Activated T-helper 1 cell treated with anti-CD3 and anti-CD28 coated beads, Interleukin-12 subunit alpha, Interleukin-12 subunit beta, Interleukin-2, Interleukin-4 antibody, amounts not matched to agents 30 ng/mL and 10 ng/mL and 1 ng/mL, durations not matched to agents 14 hours and 24 hours and 36 hours (primary cell): ENCODE results near the gene SPACA4. TPM values are rescaled to one million over a fixed set of nuclear protein-coding genes. Genes with fewer than 3 reads are reported as not detected.
"Not testable (repeated sequence)": the region's sequence is repeated elsewhere in the genome, so short reads cannot be mapped to it uniquely, and the experiment has no call there.

Experiments
- DNase-seq: peaks from one replicate; pipeline ENCODE4 v3.0.0; 2021; ENCODE audit warnings: low spot score
- H3K27ac Mint-ChIP-seq: one replicate; pipeline ENCODE4 v1.8.0; 2021; ENCODE audit warnings: mild to moderate bottlenecking, mixed read lengths
- H3K27me3 Mint-ChIP-seq: one replicate; pipeline ENCODE4 v1.8.0; 2022; ENCODE audit warnings: mild to moderate bottlenecking, moderate library complexity, mixed read lengths; ENCODE audit not compliant: insufficient read depth
- H3K36me3 Mint-ChIP-seq: one replicate; pipeline ENCODE4 v1.8.0; 2021; ENCODE audit warnings: low read depth, mixed read lengths
- H3K4me1 Mint-ChIP-seq: one replicate; pipeline ENCODE4 v1.8.0; 2021; ENCODE audit warnings: low read depth, mixed read lengths
- H3K4me3 Mint-ChIP-seq: one replicate; pipeline ENCODE4 v1.8.0; 2021; ENCODE audit warnings: mild to moderate bottlenecking, moderate library complexity, mixed read lengths
- H3K9me3 Mint-ChIP-seq: one replicate; pipeline ENCODE4 v1.8.0; 2021; ENCODE audit warnings: mixed read lengths
- intact Hi-C: fragments of 100-400 bp; cut with micrococcal nuclease; formaldehyde crosslinking; loops from one replicate; pipeline ENCODE4 v1.15.1; 2024
- total RNA-seq: library from RNA; stranded (reverse); gene quantifications from 2 replicates; pipeline ENCODE4 v1.2.3, GENCODE V29; 2022

The SPACA4 gene, protein sequence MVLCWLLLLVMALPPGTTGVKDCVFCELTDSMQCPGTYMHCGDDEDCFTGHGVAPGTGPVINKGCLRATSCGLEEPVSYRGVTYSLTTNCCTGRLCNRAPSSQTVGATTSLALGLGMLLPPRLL
- not detected in 2 replicates for total RNA-seq

- DNase-seq, result no peak
- Mint-ChIP-seq H3K4me3 (no peak within 1 kb of the TSS), H3K27ac (no peak within 1 kb of the TSS), H3K27me3 (no peaks in the 10 kb centered on the region), H3K9me3 (no peaks in the 10 kb centered on the region), H3K4me1 (no peaks in the 10 kb centered on the region), H3K36me3 (peaks cover 2% of the 10 kb centered on the region)
- intact Hi-C loops, result no loop called here
Measured at GRCh38 chr19:48606463-48607358, at the start of gene SPACA4. Gene SPACA4, plus strand, starts transcription at chr19:48606742. Its CDS starts 237 bp downstream, at chr19:48606979.

- H3K27me3 Mint-ChIP-seq, result peaks cover 2% of the 10 kb centered on the region
- intact Hi-C loops, result no loop called here
Measured at GRCh38 chr19:48556825-48557224, 49.7 kb upstream of the SPACA4 start.

GRCh38 chr19:48558018-48558684 is 48.4 kb upstream of the SPACA4 start:
- peaks cover 2% of the 10 kb centered on the region for H3K27me3 Mint-ChIP-seq
- H3K4me1 Mint-ChIP-seq, result no peaks in the 10 kb centered on the region
- H3K9me3 Mint-ChIP-seq, result no peaks in the 10 kb centered on the region
- intact Hi-C loops, result no loop called here
- no peak overlapping the region for H3K27ac Mint-ChIP-seq
- H3K36me3 Mint-ChIP-seq, result no peaks in the 10 kb centered on the region
- H3K4me3 Mint-ChIP-seq, result no peak overlapping the region
- no peak for DNase-seq

More at GRCh38 chr19:48556825-48557224, 49.7 kb upstream of the SPACA4 start:
- Mint-ChIP-seq H3K27ac (no peak overlapping the region), H3K36me3 (no peaks in the 10 kb centered on the region), H3K9me3 (no peaks in the 10 kb centered on the region), H3K4me1 (no peaks in the 10 kb centered on the region), H3K4me3 (no peak overlapping the region)
- no peak for DNase-seq

GRCh38 chr19:48560095-48560530 is 46.4 kb upstream of the SPACA4 start:
- Mint-ChIP-seq H3K4me1 (no peaks in the 10 kb centered on the region), H3K9me3 (no peaks in the 10 kb centered on the region), H3K36me3 (no peaks in the 10 kb centered on the region), H3K27ac (no peak overlapping the region), H3K27me3 (peaks cover 2% of the 10 kb centered on the region), H3K4me3 (no peak overlapping the region)
- DNase-seq, result no peak
- intact Hi-C loops, result no loop called here

GRCh38 chr19:48561412-48561811 is 45.1 kb upstream of the SPACA4 start:
- H3K27ac Mint-ChIP-seq, result no peak overlapping the region
- H3K36me3 Mint-ChIP-seq, result no peaks in the 10 kb centered on the region
- no peak for DNase-seq
- peaks cover 2% of the 10 kb centered on the region for H3K27me3 Mint-ChIP-seq
- no peaks in the 10 kb centered on the region for H3K4me1 Mint-ChIP-seq
- no peak overlapping the region for H3K4me3 Mint-ChIP-seq
- H3K9me3 Mint-ChIP-seq, result no peaks in the 10 kb centered on the region
- intact Hi-C loops, result no loop called here

GRCh38 chr19:48565090-48565489 is 41.5 kb upstream of the SPACA4 start:
- Mint-ChIP-seq H3K27me3 (peaks cover 2% of the 10 kb centered on the region), H3K4me3 (no peak overlapping the region), H3K27ac (no peak overlapping the region), H3K9me3 (no peaks in the 10 kb centered on the region), H3K4me1 (no peaks in the 10 kb centered on the region), H3K36me3 (no peaks in the 10 kb centered on the region)
- intact Hi-C loops, result no loop called here
- DNase-seq, result no peak

GRCh38 chr19:48568345-48568886 is 38.1 kb upstream of the SPACA4 start:
- no peak overlapping the region for H3K4me3 Mint-ChIP-seq
- H3K9me3 Mint-ChIP-seq, result no peaks in the 10 kb centered on the region
- peaks cover 3% of the 10 kb centered on the region for H3K27me3 Mint-ChIP-seq
- DNase-seq, result no peak
- no peak overlapping the region for H3K27ac Mint-ChIP-seq
- H3K4me1 Mint-ChIP-seq, result no peaks in the 10 kb centered on the region
- intact Hi-C loops, result no loop called here
- H3K36me3 Mint-ChIP-seq, result no peaks in the 10 kb centered on the region

GRCh38 chr19:48569814-48570213 is 36.7 kb upstream of the SPACA4 start:
- Mint-ChIP-seq H3K4me1 (no peaks in the 10 kb centered on the region), H3K27me3 (peaks cover 3% of the 10 kb centered on the region), H3K27ac (no peak overlapping the region), H3K36me3 (no peaks in the 10 kb centered on the region), H3K4me3 (no peak overlapping the region), H3K9me3 (no peaks in the 10 kb centered on the region)
- intact Hi-C loops, result no loop called here
- DNase-seq, result no peak

- Mint-ChIP-seq H3K27ac (no peak overlapping the region), H3K36me3 (no peaks in the 10 kb centered on the region), H3K4me3 (no peak overlapping the region), H3K27me3 (peaks cover 3% of the 10 kb centered on the region), H3K4me1 (no peaks in the 10 kb centered on the region), H3K9me3 (no peaks in the 10 kb centered on the region)
- intact Hi-C loops, result no loop called here
- DNase-seq, result no peak
Measured at GRCh38 chr19:48571378-48572162, 35.0 kb upstream of the SPACA4 start.

GRCh38 chr19:48573163-48573505 is 33.4 kb upstream of the SPACA4 start:
- Mint-ChIP-seq H3K9me3 (no peaks in the 10 kb centered on the region), H3K27ac (no peak overlapping the region), H3K27me3 (peaks cover 2% of the 10 kb centered on the region), H3K36me3 (no peaks in the 10 kb centered on the region), H3K4me3 (no peak overlapping the region), H3K4me1 (no peaks in the 10 kb centered on the region)
- DNase-seq, result no peak
- intact Hi-C loops, result no loop called here

DNA sequence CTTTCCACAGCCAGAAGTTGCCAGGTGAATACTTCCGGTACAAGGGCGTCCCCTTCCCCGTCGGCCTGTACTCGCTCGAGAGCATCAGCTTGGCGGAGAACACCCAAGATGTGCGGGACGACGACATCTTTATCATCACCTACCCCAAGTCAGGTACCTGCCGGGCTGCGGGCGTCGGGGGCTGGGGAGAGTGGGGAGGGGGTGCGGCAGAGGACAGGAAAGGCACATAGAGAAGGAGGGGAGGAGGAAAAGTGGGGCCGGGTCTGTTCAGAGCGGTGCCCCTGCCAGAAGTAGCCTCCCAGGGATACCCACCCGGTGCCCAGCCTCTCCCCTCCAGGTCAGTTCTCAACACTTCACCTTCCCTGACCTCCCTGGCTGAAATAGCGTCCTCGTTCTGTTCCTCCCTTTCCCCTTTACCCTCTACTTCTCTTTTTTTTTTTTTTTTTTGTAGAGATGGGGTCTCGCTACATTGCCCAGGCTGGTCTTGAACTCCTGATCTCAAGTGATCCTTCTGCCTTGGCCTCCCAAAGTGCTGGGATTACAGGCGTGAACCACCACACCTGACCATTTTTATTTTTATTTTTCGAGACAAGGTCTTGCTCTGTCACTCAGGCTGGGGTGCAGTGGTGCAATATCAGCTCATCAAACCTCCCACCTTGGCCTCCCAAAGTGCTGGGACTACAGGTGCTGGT is 30.5 kb upstream of the SPACA4 start:
- H3K9me3 Mint-ChIP-seq, result no peaks in the 10 kb centered on the region

GRCh38 chr19:48577908-48578307 is 28.6 kb upstream of the SPACA4 start:
- H3K4me3 Mint-ChIP-seq, H3K27me3 Mint-ChIP-seq, intact Hi-C loops: not testable (repeated sequence)

More for the DNA sequence above, 30.5 kb upstream of the SPACA4 start:
- no peak for DNase-seq
- no peak overlapping the region for H3K4me3 Mint-ChIP-seq
- no peak overlapping the region for H3K27ac Mint-ChIP-seq
- H3K36me3 Mint-ChIP-seq, result no peaks in the 10 kb centered on the region
- H3K4me1 Mint-ChIP-seq, result no peaks in the 10 kb centered on the region
- H3K27me3 Mint-ChIP-seq, result peaks cover 2% of the 10 kb centered on the region
- intact Hi-C loops, result no loop called here

More at GRCh38 chr19:48577908-48578307, 28.6 kb upstream of the SPACA4 start:
- H3K27ac Mint-ChIP-seq, H3K36me3 Mint-ChIP-seq, DNase-seq, H3K4me1 Mint-ChIP-seq, H3K9me3 Mint-ChIP-seq: not testable (repeated sequence)
